IMR-90 (cell line): Measurements from ENCODE around the gene SNRPF.

Source experiments
- CEBPB ChIP-seq: IDR thresholded peaks from 2 replicates; pipeline ENCODE4 v1.6.1; 2012; ENCODE audit warnings: low read depth, low read length, improper control_type of control experiment
- CHD1 ChIP-seq: IDR thresholded peaks from 2 replicates; pipeline ENCODE4 v1.6.1; 2012; ENCODE audit warnings: low read depth, low read length, improper control_type of control experiment
- MAFK ChIP-seq: IDR thresholded peaks from 2 replicates; pipeline ENCODE4 v1.6.1; 2012; ENCODE audit warnings: low read depth, low read length, improper control_type of control experiment
- MXI1 ChIP-seq: IDR thresholded peaks from 2 replicates; pipeline ENCODE4 v1.6.1; 2012; ENCODE audit warnings: low read depth, mild to moderate bottlenecking, low read length, moderate library complexity, borderline replicate concordance
- NFE2L2 ChIP-seq: fragments of 150-350 bp; IDR thresholded peaks from 2 replicates; pipeline ENCODE4 v1.6.1; 2016; ENCODE audit warnings: low read depth, mild to moderate bottlenecking, low read length
- POLR2A ChIP-seq: IDR thresholded peaks from 2 replicates; pipeline ENCODE4 v1.6.1; 2012; ENCODE audit warnings: mild to moderate bottlenecking, low read depth, low read length
- RAD21 ChIP-seq: IDR thresholded peaks from 2 replicates; pipeline ENCODE4 v1.6.1; 2012; ENCODE audit warnings: low read length, improper control_type of control experiment
- RCOR1 ChIP-seq: IDR thresholded peaks from 2 replicates; pipeline ENCODE4 v1.6.1; 2012; ENCODE audit warnings: mild to moderate bottlenecking, low read length, improper control_type of control experiment; ENCODE audit not compliant: insufficient replicate concordance
- TF ChIP-seq, protein P1 (sequence below): conservative IDR thresholded peaks from 2 replicates; pipeline ENCODE4 v1.5.1; 2012; ENCODE audit warnings: mild to moderate bottlenecking, low read depth, low read length, improper control_type of control experiment

- no peak for TF ChIP-seq POLR2A
- TF ChIP-seq, protein P1, sequence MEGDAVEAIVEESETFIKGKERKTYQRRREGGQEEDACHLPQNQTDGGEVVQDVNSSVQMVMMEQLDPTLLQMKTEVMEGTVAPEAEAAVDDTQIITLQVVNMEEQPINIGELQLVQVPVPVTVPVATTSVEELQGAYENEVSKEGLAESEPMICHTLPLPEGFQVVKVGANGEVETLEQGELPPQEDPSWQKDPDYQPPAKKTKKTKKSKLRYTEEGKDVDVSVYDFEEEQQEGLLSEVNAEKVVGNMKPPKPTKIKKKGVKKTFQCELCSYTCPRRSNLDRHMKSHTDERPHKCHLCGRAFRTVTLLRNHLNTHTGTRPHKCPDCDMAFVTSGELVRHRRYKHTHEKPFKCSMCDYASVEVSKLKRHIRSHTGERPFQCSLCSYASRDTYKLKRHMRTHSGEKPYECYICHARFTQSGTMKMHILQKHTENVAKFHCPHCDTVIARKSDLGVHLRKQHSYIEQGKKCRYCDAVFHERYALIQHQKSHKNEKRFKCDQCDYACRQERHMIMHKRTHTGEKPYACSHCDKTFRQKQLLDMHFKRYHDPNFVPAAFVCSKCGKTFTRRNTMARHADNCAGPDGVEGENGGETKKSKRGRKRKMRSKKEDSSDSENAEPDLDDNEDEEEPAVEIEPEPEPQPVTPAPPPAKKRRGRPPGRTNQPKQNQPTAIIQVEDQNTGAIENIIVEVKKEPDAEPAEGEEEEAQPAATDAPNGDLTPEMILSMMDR = no peak
- TF ChIP-seq RAD21 = no peak
- TF ChIP-seq RCOR1 = no peak
- no peak for TF ChIP-seq CEBPB
- no peak for TF ChIP-seq CHD1
- no peak for TF ChIP-seq MAFK
- no peak for TF ChIP-seq MXI1
- TF ChIP-seq NFE2L2 = no peak
Measured at GRCh38 chr12:95870897-95871296, 12.1 kb downstream of the SNRPF start.
